HG03521 (cell line): ENCODE data around the gene NOXO1.
A peak's percentile ranks its signal among the peaks of the same experiment; 100 is the strongest.
"Not testable (repeated sequence)": the region's sequence is repeated elsewhere in the genome, so short reads cannot be mapped to it uniquely, and the experiment has no call there.

Source experiments
- ATAC-seq: cut with Tn5 transposase; IDR thresholded peaks from one replicate; pipeline ENCODE4 v1.9.1; 2021; ENCODE audit warnings: mild to moderate bottlenecking, moderate library complexity; ENCODE audit not compliant: unreplicated experiment

The NOXO1 gene

DNA sequence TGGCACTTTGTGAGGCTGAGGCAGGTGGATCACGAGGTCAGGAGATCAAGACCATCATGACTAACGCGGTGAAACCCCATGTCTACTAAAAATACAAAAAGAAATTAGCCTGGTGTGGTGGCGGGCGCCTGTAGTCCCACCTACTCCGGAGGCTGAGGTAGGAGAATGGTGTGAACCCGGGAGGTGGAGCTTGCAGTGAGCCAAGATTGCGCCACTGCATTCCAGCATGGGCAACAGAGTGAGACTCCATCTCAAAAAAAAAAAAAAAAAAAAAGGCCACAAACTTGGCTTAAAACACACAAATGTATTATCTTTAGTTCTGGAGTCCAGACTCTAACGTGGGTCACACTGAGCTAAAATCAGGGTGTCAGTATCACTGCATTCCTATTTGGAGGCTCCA lies 30.5 kb upstream of the NOXO1 start:
- ATAC-seq, result not testable (repeated sequence)

DNA sequence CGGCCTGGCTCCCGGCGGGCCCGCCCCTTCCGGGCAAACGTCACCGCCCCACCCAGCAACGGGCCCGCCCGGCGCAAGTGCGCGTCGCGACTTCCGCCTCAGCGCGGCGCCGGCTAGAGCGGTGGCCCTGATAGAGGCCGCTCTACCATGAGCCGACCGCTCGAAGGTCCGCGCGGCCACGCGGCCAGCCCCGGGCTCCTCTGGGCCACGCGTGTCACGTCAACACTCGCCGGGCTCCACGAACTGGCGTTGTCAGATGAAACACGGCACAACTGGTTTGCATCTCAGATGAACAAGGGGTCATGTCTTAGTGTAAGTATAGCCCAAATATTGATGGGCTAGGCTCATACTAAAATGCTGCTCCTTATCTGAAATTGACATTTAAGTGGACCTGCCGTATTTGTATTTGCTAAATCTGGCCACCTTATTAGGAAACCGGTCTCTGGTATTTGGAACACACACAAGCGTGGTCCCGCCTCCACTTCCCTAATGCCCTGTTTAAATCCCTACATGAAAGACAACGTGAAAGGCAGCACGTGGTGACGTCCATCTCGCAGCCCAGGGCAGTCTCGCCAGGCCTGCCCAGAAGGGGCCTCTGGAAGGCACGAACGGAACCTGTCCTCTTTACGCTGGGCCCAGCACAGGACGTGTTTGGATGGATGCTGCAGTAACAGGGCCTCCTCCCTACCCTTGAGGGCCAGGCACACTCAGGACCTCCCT lies 28.7 kb upstream of the NOXO1 start, which contains the start of gene ZNF598:
ZNF598 (minus strand) TSS at position 31 of the 720 bp plus-strand sequence.
- peak; percentile 86 for ATAC-seq

DNA sequence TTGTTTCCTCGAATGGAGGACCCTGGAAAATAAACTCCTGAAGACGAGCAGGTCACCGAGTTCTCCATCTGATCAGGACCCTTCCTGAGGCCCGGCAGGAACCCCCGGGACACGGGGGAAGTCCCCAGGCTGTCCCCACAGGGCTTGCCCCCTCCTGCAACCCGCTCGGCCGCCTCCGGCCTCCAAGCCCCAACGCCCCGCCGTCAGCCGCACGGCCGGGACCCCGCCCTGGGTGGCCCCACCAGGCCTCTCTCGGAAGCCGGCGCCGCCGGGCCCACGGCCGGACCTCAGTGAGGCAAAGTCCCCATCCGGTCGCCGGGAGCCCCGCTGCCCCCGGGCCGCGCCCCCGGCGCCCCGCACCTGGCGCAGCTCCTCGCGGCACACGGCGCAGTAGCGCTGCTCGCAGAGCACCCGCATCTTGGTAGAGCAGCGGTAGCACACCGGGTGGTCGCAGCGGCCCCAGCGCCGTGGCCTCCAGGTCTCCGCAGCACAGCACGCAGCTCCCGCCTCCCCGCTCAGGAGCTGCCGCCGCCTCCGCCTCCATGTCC lies 28.0 kb upstream of the NOXO1 start:
- ATAC-seq, result peak; percentile 15

DNA sequence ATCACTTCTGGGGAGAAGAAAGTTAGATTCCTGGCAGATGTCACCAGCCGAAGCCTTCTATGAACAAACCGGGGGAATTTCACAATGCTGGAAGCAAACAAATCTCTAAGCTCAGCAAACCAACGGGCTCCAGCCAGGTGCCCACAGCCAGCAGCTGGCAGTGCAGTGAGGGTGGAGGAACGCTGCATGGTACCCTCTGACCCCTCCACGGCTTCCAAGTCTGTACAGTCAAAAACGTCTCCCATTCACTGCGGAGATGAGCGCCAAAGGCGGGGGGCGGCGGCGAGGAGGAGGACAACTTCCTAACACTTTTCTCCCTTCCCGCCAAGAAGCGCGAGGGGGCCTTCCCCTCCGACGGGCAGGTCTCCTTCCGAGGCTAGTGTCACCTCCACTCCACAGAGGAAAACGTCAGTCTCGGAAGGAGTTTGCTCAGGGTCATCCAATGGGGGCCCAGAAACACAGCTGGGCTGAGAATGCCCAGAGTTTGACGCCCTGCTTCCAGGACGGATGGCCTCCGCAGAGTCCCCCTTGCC lies 27.4 kb upstream of the NOXO1 start:
- no peak for ATAC-seq

DNA sequence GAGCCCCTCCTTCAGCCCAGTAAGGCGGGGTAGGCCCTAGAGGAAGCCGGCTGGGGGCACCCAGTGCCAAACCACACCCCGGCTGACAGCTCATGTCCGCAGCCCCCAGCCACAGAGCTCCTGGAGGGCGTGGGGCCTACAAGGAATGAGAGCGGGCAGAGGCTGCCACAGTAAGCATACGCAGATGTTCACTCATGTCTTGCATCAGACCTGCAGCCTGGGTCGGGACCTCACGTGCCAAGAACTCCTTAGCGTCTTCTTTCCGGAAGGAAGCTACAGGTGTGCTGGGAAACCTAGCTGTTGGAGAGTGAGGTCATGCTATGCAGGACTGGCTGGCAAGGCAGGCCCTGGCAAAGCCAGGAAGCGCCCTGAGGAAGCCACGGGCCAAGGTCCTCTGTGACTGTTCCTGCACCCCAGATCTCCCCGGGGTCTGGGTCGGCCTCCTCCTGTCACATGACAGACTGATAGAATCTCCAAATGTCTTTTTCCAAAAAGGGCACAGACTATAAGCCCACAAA lies 26.8 kb upstream of the NOXO1 start:
- ATAC-seq, result no peak

DNA sequence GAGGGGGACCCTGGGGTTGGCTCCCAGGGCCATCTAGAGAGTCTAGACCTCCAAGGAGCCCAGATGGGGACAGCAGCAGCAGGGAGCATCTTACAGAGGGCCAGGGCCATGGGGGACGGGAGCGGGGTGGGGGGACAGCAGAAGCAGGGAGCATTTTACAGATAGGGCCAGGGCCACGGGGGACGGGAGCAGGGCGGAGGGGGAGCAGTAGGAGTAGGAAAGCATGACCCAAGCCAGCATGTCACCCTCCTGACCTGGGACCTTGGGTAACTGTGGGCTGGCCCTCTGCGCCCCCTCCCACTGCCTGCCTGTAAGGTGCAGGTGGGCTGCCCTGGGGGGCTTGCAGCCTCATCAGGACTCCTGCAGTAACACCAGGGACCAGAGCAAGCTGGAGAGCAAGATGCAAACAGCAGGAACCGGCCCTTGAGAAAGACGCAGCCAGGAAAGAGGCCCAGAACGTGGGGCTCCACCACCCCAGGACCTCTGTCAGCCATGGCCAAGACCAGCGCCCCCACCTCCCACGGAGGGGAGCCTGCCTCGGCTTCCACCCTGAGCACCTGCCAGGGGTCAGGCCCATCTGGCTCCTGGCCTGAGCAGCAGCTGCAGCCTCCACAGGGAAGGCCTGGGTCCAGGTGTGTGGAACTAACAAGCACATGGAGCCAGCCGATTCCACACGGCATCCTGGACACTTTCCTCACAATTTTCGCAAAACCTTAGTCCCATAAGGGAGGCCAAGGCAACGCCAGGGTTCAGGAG lies 26.0 kb upstream of the NOXO1 start:
- ATAC-seq, result no peak

DNA sequence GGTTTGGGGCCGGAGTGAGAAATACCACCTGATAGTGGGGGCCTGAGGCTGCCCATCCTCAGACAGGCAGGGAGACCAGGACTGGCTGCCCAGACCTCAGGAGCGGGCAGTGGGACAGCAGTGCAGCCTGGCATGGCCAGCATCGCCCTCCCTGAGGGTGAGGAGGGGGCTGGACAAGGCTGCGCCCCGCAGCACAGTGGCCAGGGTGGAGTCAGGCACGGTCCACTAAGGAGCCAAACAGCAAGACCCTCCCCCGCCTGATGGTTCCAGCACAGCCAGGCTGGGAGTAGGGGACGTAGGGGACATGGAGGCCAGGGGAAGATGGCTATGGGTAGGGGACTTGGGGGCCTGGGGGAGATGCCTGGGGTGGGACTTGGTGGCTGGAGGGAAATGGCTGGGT lies 25.0 kb upstream of the NOXO1 start:
- no peak for ATAC-seq

DNA sequence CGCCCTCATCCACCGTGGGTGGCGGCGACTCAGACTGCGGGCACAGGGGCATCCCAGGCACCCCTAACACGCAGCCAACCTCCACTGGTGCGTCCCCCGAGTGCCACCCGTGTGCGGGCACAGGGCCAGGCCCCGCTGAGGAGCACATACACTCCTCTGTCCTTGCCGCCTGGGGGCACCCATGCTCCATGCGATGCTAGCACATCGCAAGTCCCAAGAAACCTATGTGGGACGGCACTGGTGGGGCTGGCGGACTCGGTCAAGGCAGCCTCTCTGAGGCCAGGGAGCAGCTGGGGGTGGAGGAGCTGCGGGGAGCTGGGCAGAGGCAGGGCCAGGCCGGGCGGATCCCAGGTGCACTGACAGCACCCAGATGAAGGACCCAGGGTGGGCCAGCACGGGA lies 24.4 kb upstream of the NOXO1 start:
- ATAC-seq, result no peak

DNA sequence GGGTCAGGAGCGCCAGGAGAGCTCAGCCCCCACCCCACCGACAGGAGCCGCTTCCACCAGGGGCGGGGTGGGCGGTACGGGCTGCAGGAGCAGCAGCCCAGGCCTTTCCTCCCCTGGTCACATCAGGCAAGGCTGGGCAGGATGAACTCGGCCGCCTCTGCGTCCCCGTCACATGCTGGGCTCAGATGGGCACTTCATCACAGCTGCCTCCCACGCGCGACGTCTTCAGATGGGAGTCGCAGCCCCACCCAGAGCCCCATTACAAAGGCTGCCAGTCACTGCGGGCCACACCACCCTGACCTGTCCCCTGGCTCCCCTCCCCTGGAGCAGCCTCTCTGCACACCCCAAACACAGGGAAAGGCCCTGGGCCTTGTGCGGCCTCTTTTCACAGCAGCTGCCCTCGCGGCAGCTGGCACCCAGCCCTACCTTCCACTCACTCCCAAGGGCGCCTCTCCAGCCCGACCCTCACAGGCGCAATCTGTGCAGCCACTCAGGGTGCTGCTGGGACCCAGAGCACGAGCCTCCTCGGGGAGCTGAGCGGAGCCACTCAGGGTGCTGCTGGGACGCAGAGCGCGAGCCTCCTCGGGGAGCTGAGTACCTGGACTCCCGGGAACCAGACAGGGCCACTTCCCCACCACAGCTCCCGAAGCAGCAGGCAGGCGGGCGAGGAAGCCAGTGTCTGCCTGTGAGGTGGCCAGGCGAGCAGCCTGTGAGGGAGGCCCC lies 23.7 kb upstream of the NOXO1 start:
- ATAC-seq, result no peak

DNA sequence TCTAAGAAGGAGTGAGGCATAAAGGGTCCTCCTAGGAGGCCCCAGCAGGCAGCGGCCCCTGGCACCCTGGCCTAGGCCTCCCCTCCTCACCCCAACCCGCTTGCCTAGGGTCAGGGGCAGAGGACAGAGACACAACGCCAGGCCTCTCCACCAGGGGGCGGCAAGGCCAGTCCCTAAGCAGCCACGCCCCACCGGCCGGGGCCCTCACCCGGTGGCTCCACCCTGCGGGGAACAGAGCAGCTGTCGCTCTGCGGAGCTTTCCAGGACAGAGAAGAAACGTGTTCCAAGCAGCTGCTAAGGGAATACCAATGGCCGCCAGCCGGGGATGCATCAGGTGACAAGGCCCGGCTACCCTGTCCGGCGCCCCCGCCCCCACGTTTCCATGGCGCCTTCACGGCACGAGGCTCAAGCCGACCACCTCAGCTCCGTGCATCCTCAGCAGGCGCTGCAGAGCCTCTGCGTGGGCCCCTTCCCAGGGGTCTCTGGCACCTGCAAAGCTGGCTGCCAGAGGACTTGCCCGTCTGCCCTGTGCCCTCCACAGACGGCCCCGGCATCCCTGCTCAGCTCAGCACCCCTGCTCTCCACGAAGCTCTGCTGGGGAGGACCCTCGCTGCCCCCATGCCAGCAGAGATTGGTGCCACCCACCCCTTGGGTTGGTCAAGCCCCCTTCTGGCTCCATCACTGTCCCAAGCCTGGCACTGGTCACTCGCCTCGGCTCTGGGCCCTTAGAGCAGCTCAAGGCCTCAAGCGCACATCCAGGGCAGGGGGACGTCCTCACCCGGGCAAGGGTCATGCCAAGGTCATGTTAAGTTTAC lies 22.8 kb upstream of the NOXO1 start:
- peak; percentile 68 for ATAC-seq

DNA sequence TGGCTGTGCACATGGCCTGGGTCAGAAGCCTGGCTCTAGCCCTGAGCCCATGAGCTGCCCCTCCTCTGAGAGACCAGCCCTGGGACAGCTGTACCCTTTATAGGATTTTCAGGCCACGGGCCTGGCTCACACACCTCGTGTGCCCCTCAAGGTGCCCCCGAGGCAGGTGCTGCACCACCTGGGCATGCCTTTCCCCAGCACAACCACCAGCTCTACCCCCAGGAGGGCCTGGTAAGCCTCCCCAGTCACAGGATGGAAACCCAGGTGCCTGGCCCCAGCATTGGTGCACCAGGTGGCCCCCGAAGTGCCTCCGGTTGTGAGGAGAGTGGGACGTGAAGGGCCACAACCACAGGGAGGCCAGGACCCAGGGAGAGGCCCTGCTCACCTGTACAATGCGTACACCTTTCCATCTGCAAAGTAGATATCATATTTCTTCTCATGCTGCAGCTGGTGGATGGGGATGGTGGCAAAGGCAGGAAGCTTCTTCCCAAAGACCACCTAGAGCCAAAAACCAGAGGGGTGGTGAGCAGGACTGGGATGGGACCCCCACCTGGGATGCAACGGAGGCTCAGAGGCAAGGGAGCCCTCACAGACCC lies 22.1 kb upstream of the NOXO1 start:
- no peak for ATAC-seq

DNA sequence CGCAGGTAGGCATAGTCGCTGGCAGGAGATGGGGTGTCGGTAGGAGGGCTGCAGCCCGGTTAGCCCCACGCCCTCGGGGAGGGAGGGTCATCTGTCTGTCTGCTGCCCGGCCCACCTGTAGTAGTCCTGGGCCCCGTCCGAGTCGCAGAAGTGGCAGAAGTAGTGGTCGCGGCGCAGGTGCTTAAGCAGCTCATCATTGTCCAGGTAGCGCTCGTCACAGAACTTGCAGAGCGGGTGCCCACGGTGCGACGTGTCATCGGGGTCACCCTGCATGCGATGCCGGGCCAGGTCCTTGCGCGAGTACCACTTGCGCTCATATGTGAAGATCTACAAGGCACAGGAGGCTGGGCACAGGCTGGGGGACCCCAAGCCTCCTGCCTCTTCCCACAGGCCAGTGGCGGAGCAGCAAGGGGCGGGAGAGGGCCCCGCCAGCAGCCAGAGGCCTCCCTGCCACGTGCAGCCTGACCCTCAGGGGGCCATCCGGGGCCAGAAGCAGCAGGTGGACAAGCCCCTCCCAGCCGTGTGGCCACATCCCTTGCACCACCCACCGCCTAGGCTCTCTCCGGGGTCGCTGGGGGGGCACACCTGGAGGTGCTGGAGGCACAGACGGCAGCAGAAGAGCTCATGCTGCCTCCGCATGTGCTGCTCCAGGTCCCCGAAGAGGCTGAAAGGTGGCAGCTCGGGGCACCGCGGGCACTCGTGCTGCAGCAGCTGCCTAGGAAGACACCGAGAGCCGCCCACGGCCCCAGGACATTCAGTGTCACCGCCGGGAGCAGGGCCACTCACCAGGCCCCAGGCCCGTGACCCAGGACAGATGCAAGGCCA lies 21.3 kb upstream of the NOXO1 start:
- no peak for ATAC-seq

DNA sequence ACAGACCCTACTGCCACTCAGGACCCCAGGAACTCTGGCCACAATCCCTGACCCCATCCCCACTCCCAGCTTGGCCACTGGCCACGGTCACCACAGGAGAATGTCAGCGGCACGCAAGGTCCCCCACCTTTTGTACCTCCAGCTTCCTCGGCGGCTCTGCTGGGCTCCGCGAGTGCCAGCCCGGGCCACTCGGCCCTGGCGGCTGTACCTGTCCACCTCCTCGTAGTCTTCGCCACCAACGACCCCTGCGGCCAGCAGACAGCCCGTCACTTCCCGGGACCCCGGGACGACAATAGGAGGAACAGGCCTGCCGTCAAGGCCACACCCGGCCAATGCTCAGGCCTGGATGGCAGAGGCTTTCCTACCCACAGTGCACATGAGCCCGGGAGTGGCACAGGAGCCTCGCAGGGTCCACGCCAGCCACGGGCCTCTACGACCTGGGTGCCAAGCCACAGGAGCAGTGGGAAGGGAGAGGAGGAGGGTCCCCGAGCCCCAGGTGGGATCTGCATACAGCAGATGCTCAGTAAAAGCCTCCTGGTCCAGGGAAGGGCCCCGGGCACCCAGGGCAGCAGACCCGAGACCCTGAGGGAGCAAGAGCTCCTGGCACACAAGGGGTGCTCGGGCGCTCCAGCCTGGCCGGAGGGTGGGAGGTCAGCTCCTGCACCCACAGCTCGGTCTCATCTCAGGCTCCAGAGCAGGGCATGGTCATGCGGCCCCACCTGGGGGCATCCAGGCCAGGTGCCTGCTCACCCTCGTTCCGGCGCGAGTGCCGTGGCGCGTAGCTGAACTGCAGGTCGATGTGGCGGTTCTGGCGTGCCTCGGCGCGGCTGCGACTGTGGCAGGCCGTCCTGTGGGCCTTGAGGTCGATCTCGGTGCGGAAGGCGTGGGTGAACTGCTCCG lies 20.4 kb upstream of the NOXO1 start:
- ATAC-seq, result no peak

DNA sequence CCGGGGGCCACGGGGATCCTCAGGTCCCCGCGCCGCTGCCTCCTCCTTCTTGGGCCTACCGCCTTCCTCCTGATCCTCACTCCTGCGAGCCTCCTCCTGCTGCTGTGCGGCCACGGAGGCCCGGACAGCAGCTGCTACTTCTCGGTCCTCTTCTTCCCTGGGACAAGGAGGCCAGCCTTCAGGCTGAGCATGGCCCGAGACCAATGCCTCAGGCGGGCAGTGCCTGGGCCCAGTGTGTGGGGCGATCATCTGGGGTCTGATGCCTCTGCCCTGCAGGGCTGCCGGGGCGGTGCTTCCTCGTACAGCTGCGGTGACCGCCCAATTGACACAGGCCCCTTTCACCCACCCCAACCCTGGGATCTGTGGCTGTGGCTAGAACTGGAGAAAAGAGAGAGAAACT lies 19.8 kb upstream of the NOXO1 start:
- ATAC-seq, result no peak

DNA sequence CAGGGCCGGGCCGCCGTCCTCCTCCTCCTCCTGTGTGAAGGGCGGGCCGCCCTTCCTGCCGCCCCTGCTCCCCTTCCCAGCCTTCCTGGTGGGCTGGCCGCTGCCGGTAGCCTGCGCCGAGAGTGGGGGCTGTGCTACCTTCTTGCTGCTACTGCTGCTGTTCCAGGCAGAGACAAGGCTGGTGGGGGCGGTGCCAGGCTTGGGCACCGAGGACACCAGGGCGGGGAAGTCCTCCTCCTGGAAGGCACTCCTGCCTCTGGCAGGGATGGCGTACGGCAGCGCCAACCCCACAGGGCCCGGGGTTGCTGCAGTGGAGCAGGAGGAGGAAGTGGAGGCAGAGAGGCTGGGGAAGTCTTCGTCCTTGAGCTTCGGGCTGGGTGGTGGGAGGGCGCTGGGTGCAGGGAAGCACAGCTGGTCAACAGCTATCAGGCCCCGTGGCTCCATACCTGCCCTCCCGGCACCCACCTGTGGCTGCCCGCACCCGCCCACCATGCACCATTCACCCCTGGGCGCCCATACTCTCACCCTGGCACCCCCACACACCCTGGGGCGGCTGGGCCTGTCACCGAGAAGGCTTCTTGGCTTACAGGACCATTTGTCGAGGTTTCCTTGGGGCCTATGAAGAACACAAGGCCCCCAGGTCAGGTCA lies 18.7 kb upstream of the NOXO1 start:
- ATAC-seq, result no peak

DNA sequence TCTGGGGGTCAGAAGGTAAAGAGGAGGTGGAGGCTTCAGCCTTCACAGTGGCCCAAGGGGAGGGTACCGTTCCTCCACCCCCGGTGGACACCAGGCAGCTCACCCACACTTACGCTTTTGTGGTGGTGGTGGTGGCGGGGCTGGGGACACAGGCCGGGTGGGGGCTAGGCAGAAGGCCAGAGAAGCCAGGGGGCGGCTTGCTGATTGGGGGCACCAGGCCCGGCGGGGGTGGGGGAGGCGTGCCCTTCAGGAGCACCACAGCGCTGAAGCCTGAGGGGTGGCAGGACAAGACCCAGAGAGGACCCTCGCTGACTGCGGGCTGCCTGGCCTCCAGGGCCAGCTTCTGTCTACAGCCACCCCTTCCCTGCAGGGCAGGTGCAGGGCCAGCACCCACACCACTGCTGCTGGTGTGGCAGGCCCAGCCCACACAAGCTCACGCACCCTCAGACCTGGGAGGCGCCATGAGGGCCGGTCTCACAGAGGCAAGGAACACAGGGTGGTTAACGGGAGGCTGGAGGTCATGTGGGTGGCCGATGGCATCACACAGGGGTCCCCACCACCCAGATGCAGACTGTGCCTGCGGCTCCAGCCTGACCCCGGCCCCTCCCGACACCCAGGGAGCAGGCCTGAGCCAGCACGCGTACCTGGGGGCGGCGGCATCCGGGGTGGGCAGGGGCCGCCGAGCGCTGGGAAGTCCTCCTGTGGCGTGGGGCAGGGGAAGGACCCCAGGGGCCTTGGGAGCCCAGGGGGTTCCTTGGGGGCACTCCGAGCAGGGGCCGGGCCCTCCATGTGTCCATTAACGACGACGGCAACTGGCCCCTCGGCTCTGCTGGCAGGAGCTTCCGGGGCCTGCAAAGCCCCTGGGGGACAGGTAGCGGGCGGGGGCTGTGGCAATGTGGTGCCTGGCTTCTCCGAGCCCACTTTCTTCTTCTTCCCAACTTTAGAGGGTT lies 17.9 kb upstream of the NOXO1 start:
- ATAC-seq, result no peak
